Kidney glomerular epithelial cell (primary cell): Measurements from ENCODE around the gene RASA4B.
"Not testable (repeated sequence)": the region's sequence is repeated elsewhere in the genome, so short reads cannot be mapped to it uniquely, and the experiment has no call there.

Experiments used
- DNase-seq: peaks from one replicate; lab custom pipeline; 2025; lab: John Stamatoyannopoulos, UW

Gene RASA4B

GRCh38 chr7:102474116-102474515 is 43.5 kb downstream of the RASA4B start:
- DNase-seq = not testable (repeated sequence)

- DNase-seq = no peak
Measured at GRCh38 chr7:102473271-102473991, 44.1 kb downstream of the RASA4B start.

- DNase-seq = no peak
Measured at GRCh38 chr7:102472126-102473041, 45.2 kb downstream of the RASA4B start.

GRCh38 chr7:102471791-102472125 is 45.8 kb downstream of the RASA4B start:
- no peak for DNase-seq

- DNase-seq = no peak
Measured at GRCh38 chr7:102469972-102470825, 47.4 kb downstream of the RASA4B start.

DNA sequence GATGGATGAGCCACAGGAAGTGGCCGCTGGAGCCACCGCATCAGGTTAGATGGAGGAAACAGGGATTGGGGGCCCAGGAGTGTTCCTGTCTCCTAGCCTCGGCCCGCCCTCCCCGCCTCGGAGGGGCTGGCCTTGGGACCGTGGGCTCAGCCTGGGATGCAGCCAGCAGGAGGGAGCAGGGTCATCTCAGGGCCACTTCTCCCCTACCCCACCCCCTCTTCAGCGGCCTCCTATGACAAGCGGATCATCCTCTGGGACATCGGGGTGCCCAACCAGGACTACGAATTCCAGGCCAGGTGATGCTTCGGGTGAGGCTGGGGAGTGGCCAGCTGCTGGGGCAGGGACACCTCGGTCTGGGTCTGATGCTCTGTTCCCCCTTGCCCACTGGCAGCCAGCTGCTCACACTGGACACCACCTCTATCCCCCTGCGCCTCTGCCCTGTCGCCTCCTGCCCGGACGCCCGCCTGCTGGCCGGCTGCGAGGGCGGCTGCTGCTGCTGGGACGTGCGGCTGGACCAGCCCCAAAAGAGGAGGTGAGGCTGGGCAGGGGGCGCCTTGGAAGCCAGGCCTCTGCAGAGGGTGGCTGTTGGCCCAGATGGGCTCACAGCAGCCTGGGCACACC is 48.1 kb downstream of the RASA4B start:
- no peak for DNase-seq

DNA sequence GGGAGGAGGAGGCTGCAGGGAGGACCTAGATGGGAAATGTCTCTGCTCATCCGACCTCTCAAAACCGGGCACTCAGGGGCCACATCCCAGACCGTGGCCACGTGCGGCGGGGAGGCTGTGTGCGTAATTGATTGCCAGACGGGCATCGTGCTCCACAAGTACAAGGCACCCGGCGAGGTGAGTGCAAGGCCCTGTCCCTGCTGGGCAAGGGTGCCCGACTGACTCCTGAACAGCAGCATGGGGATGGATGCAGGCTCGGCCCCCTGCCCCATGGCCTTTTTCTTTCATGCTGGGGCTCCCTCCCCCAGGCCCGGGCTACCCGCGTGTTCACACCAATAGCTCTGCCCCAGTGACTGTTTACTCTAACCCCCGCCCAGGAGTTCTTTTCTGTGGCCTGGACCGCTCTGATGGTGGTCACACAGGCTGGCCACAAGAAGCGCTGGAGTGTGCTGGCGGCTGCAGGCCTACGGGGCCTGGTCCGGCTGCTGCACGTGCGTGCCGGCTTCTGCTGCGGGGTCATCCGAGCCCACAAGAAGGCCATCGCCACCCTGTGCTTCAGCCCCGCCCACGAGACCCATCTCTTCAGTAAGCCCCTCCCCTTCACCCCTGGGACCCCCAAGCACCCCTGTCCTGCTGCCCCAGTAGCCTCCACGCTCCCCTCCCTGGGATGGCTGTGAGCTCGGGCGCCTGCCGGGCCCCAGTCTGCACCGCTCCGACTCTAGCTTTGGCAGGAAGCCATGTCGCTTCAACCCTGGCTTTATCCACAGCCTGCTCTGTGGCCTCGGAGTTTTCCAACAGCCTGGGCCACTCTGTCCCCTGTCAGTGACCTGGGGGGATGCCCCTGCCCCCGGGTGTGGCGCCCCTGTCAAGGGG is 48.9 kb downstream of the RASA4B start:
- DNase-seq = no peak

- DNase-seq = no peak
Measured at GRCh38 chr7:102467581-102468477, 49.7 kb downstream of the RASA4B start.

DNA sequence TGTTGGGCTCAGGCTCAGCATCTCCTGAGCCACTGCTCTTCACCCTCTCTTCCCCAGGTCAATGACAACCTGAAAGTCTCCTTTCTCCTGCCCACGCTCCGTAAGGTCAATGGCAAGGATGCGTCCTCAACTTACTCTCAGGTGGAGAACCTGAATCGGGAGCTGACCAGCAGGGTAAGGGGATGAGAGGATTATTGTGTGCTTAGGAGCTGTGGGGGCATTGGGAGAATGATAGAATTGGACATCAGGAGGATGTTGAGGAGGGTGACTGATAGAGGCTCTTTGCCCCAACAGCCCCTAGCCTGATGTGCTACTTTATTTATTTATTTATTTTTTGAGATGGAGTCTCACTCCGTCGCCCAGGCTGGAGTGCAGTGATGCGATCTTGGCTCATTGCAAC is 51.5 kb downstream of the RASA4B start:
- DNase-seq = no peak

DNA sequence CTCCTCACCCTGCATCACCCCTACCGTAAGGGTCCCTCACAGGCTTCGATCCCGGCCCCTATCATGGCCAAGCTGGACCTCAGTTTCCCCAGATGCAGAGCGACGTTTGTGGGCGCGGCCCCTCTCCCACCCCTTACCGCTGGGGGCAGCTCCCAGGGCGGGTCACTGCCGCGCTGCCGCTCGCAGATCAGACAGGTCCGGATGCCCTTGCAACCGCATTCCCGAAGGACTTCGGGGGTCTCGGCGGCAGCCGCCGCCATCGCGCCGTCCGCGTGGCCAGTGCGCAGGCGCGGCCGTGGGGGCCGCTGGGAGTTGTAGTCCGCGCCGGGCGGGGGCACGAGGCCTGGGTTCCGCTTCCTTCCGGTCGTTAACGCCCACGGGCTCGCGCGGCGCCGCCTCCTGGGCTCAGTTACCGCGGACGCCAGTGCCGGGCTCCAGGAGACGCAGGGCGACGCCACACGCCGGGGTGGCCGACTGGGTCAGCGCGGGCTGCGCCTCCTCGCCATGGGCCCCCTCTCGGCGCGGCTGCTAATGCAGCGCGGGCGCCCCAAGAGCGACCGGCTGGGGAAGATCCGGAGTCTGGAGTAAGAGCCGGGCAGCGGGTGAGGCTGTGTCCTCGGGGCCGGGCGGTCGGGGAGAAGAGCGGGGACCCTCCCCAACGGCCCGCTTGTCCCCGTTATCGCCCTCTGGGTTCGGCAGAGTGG is 52.8 kb downstream of the RASA4B start, which contains the start of the genes ALKBH4 and LRWD1:
TSS of gene ALKBH4 (minus strand) at position 287 of the 704 bp plus-strand sequence. CDS start at position 260, 27 bp downstream.
TSS of gene LRWD1 (plus strand) at position 408 of the 704 bp plus-strand sequence. CDS start at position 505, 97 bp downstream.
- DNase-seq = peak; percentile 77

- DNase-seq = peak; percentile 40
Measured at GRCh38 chr7:102463841-102464576, 53.6 kb downstream of the RASA4B start.

DNA sequence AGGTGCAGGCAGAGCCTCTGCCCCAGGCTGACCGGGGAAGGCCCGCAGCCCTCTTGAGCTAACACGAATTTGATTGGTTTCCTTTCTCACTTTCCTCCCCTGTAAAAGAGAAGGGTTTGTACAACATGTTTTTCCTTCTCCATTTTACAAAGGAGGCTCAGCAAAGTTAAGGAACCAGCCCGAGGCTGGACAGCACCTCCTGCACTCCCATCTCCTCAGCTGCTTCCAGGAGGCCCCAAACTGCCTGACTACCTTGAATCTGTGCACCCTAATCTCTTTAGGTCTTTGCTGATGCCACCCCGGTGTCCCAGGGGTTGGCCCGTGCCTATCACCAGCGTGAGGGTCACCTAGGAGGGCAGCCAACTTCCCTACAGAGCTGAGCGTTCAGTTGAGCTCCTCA is 57.1 kb downstream of the RASA4B start:
- no peak for DNase-seq

DNA sequence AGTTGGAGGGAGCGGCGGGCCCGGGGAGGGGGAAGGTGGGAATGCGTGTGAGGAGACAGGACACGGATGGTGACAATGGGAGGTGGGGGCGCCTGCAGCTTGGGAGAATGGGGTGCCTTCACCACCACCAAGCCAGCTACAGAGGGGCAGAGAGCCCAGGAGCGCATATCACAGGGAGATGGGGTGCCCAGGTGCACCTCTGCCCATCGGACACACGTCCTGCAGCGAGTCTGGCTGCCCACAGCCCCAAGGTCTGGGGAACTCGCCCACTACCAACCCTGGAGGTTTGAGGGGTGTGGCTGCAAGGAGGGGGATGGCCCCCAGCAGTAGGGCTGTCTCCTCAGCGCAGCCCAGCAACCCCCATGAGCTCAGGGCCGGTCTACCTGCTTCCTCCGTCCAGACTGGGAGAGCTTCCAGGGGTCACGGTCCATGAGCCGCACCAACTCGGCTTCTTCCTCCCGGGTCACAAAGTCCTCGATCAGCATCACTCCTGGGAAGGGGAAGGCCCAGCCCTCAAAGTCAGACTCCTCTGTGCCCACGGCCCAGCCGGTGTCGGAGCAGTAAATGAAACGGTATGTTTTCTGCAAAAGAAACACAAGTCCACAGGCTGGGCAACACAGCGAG is 58.2 kb downstream of the RASA4B start:
- DNase-seq = no peak

DNA sequence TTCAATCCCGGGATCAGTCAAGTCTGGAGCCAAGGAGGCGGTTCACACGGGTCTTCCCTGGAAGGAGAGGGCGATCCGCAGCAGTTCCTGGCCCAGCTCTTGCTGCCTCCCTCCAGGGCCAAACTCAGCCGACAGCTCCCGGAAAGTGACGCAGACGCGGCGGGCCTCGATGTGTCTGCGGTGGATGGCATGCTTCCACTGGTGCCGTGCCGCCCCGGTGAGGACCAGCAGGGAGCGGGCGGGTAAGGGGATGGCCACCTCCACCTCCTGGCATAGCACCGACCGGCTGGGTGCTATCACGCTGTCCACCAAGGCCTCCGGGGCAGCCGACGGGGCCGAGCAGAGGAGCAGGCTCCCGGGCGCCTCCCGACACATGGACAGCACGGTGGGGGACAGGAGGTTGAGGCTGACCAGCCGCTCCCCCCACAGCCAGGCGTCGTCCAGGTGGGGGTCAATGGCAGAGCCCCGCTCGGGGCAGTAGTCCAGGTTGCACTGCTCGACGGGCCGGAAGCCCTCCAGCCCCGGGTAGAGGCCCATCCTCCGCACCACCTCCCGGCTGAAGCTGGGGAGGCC is 60.1 kb downstream of the RASA4B start:
- DNase-seq = no peak

DNA sequence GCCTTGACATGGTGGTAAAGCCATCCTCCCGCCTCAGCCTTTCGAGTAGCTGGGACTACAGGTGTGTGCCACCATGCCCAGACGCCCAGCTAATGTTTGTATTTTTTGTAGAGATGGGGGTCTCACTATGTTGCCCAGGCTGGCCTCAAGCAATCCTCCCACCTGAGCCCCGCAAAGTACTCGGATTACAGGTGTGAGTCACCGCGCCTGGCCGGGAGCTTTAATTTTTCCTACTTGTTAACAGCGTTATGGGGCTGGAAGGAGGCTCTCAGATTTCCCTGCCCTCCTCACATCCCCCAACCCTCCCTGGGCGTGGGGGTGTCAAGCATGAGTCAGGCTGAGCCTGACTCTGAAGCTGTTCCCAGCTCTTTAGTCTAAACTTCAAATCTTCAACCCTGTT is 61.2 kb downstream of the RASA4B start:
- DNase-seq = no peak

- DNase-seq = no peak
Measured at GRCh38 chr7:102455596-102455995, 62.0 kb downstream of the RASA4B start.

DNA sequence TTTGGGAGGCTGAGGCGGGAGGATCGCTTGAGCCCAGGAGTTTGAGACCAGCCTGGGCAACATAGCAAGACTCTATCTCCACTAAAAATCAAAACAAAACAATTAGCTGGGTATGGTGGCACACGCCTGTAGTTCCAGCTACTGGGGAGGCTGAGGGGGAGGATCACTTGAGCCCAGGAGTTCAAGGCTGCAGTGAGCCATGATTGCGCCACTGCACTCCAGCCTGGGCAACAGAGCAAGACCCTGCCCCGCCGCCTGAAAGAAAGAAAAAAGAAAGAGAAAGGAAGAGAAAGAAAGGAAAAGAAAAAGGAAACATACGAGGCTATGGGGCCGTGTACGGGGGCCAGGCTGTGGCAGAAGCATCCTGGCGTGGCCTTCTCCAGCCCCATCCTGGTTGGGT is 62.6 kb downstream of the RASA4B start:
- not testable (repeated sequence) for DNase-seq
